ENCODE data around the gene RYR3. TPM values are rescaled to one million over a fixed set of nuclear protein-coding genes. Genes with fewer than 3 reads are reported as not detected.

RYR3 gene
- total and polyA plus RNA-seq, 9 donors: 11.9 to 48.1 (median 33.2) TPM

GRCh38 chr15:33518421-33518820, 207.7 kb downstream of the RYR3 start:
- WGBS (ENCODE audit: insufficient coverage): no CpG with 5 or more reads among the region's 8 CpGs
- no peak for DNase-seq
- H3K27me3 ChIP-seq (ENCODE audit: control insufficient read depth, insufficient read depth, low read length): no peaks in the 10 kb centered on the region
- no peak overlapping the region for H3K4me3 ChIP-seq (ENCODE audit: low read length)
- no peak overlapping the region for H3K27ac ChIP-seq (ENCODE audit: low read length)
- H3K9me3 ChIP-seq (replicated peaks; ENCODE audit: control insufficient read depth, low read depth, low read length): no peaks in the 10 kb centered on the region
- H3K4me1 ChIP-seq (ENCODE audit: control insufficient read depth, insufficient read depth, low read length): no peaks in the 10 kb centered on the region
- no peaks in the 10 kb centered on the region for H3K36me3 ChIP-seq (ENCODE audit: control insufficient read depth, insufficient read depth, low read length)

GRCh38 chr15:33524274-33524673, 213.5 kb downstream of the RYR3 start:
- no peak for DNase-seq
- no peak overlapping the region for H3K27ac ChIP-seq (ENCODE audit: low read length)
- H3K36me3 ChIP-seq (ENCODE audit: control insufficient read depth, insufficient read depth, low read length): no peaks in the 10 kb centered on the region
- peaks cover 3% of the 10 kb centered on the region for H3K4me1 ChIP-seq (ENCODE audit: control insufficient read depth, insufficient read depth, low read length)
- H3K27me3 ChIP-seq (ENCODE audit: control insufficient read depth, insufficient read depth, low read length): no peaks in the 10 kb centered on the region
- no peaks in the 10 kb centered on the region for H3K9me3 ChIP-seq (replicated peaks; ENCODE audit: control insufficient read depth, low read depth, low read length)
- WGBS (ENCODE audit: insufficient coverage): no CpG with 5 or more reads among the region's 3 CpGs
- no peak overlapping the region for H3K4me3 ChIP-seq (ENCODE audit: low read length)

- H3K27me3 ChIP-seq (ENCODE audit: control insufficient read depth, insufficient read depth, low read length): no peaks in the 10 kb centered on the region
- no peak overlapping the region for H3K4me3 ChIP-seq (ENCODE audit: low read length)
- no peaks in the 10 kb centered on the region for H3K9me3 ChIP-seq (replicated peaks; ENCODE audit: control insufficient read depth, low read depth, low read length)
- DNase-seq: peak; percentile 15
- no peaks in the 10 kb centered on the region for H3K36me3 ChIP-seq (ENCODE audit: control insufficient read depth, insufficient read depth, low read length)
- H3K27ac ChIP-seq (ENCODE audit: low read length): no peak overlapping the region
- no CpG with 5 or more reads among the region's 3 CpGs for WGBS (ENCODE audit: insufficient coverage)
- H3K4me1 ChIP-seq (ENCODE audit: control insufficient read depth, insufficient read depth, low read length): peaks cover 3% of the 10 kb centered on the region
These were observed 215.8 kb downstream of the RYR3 start for GRCh38 chr15:33526532-33526931.

DNA sequence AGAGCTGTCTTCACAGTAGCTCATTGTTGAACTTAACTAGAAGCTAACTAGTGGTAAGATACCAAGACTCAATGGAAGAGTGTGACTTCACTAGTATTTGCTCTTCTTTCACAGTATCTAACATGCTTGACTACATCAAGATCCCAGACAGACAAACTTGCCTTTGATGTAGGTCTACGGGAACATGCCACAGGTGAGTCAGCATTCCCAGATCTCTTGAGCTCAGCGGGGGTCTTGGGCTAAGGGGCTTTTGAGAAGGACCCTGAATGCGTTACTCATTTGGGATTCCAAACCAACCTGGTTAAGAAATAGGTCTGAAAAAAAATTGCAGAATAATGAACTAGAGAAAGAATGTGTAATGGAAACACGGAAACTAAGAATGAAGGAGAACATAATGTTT, 222.4 kb downstream of the RYR3 start:
- no CpG with 5 or more reads among the region's 4 CpGs for WGBS (ENCODE audit: insufficient coverage)
- H3K4me1 ChIP-seq (ENCODE audit: control insufficient read depth, insufficient read depth, low read length): no peaks in the 10 kb centered on the region
- H3K4me3 ChIP-seq (ENCODE audit: low read length): no peak overlapping the region
- H3K27me3 ChIP-seq (ENCODE audit: control insufficient read depth, insufficient read depth, low read length): no peaks in the 10 kb centered on the region
- H3K36me3 ChIP-seq (ENCODE audit: control insufficient read depth, insufficient read depth, low read length): no peaks in the 10 kb centered on the region
- no peak for DNase-seq
- no peaks in the 10 kb centered on the region for H3K9me3 ChIP-seq (replicated peaks; ENCODE audit: control insufficient read depth, low read depth, low read length)
- no peak overlapping the region for H3K27ac ChIP-seq (ENCODE audit: low read length)

DNA sequence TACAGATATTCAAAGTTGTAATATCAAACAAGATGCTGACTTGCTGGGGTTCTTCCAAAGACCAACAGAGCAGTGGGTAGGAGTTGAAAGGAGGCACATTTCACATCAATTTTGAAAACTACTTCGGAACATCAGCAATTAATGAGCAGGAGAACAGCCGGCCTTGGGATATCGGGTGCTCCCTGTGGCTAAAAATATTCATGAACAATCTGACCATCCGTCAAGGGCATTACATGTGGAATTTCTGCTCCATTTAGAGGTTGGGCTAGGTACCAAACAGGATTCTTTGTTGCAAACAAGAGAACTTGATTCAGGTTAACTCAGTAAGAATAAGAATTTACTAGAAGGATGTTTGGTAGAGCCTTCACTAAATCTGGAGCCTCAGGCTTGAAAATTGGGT, 223.9 kb downstream of the RYR3 start:
- Histone ChIP-seq H3K4me3 (ENCODE audit: low read length) (no peak overlapping the region), H3K4me1 (ENCODE audit: control insufficient read depth, insufficient read depth, low read length) (no peaks in the 10 kb centered on the region), H3K27me3 (ENCODE audit: control insufficient read depth, insufficient read depth, low read length) (no peaks in the 10 kb centered on the region), H3K36me3 (ENCODE audit: control insufficient read depth, insufficient read depth, low read length) (no peaks in the 10 kb centered on the region), H3K9me3 (replicated peaks; ENCODE audit: control insufficient read depth, low read depth, low read length) (no peaks in the 10 kb centered on the region), H3K27ac (ENCODE audit: low read length) (no peak overlapping the region)
- 72% methylated on average over 3 of the region's 4 CpGs for WGBS (ENCODE audit: insufficient coverage)
- no peak for DNase-seq

- no peaks in the 10 kb centered on the region for H3K9me3 ChIP-seq (replicated peaks; ENCODE audit: control insufficient read depth, low read depth, low read length)
- no peaks in the 10 kb centered on the region for H3K27me3 ChIP-seq (ENCODE audit: control insufficient read depth, insufficient read depth, low read length)
- no CpG with 5 or more reads among the region's 3 CpGs for WGBS (ENCODE audit: insufficient coverage)
- H3K36me3 ChIP-seq (ENCODE audit: control insufficient read depth, insufficient read depth, low read length): no peaks in the 10 kb centered on the region
- no peaks in the 10 kb centered on the region for H3K4me1 ChIP-seq (ENCODE audit: control insufficient read depth, insufficient read depth, low read length)
- no peak for DNase-seq
- no peak overlapping the region for H3K4me3 ChIP-seq (ENCODE audit: low read length)
- no peak overlapping the region for H3K27ac ChIP-seq (ENCODE audit: low read length)
These were observed 224.4 kb downstream of the RYR3 start for GRCh38 chr15:33535135-33535534.

GRCh38 chr15:33539825-33540573, 229.2 kb downstream of the RYR3 start:
- Histone ChIP-seq H3K36me3 (ENCODE audit: control insufficient read depth, insufficient read depth, low read length) (peaks cover 3% of the 10 kb centered on the region), H3K27ac (ENCODE audit: low read length) (no peak overlapping the region), H3K9me3 (replicated peaks; ENCODE audit: control insufficient read depth, low read depth, low read length) (no peaks in the 10 kb centered on the region), H3K27me3 (ENCODE audit: control insufficient read depth, insufficient read depth, low read length) (no peaks in the 10 kb centered on the region), H3K4me3 (ENCODE audit: low read length) (no peak overlapping the region), H3K4me1 (ENCODE audit: control insufficient read depth, insufficient read depth, low read length) (no peaks in the 10 kb centered on the region)
- DNase-seq: no peak
- WGBS (ENCODE audit: insufficient coverage): 52% methylated on average over 8 of the region's 10 CpGs

DNA sequence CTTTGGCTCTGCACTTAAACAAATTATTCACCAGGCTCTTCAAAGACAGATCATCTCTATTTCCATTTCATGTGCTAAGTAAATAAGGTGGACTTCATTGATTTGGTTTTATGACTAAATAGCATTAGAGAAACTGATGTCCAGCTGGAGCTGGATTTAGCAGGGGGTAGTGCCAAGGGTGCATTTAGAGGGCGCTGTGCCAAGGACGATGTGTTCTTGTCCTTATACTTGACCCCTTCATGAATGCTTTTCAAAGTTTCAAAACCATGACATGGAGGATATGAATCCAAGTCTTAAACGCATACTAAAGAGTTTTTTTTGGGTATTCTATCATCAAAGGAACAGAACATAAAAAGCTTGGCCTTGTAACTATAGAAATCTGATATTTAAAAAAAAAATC, 233.2 kb downstream of the RYR3 start:
- WGBS (ENCODE audit: insufficient coverage): no CpG with 5 or more reads among the region's 3 CpGs
- Histone ChIP-seq H3K9me3 (replicated peaks; ENCODE audit: control insufficient read depth, low read depth, low read length) (no peaks in the 10 kb centered on the region), H3K4me1 (ENCODE audit: control insufficient read depth, insufficient read depth, low read length) (no peaks in the 10 kb centered on the region), H3K4me3 (ENCODE audit: low read length) (no peak overlapping the region), H3K27ac (ENCODE audit: low read length) (no peak overlapping the region), H3K27me3 (ENCODE audit: control insufficient read depth, insufficient read depth, low read length) (no peaks in the 10 kb centered on the region), H3K36me3 (ENCODE audit: control insufficient read depth, insufficient read depth, low read length) (peaks cover 9% of the 10 kb centered on the region)
- no peak for DNase-seq

DNA sequence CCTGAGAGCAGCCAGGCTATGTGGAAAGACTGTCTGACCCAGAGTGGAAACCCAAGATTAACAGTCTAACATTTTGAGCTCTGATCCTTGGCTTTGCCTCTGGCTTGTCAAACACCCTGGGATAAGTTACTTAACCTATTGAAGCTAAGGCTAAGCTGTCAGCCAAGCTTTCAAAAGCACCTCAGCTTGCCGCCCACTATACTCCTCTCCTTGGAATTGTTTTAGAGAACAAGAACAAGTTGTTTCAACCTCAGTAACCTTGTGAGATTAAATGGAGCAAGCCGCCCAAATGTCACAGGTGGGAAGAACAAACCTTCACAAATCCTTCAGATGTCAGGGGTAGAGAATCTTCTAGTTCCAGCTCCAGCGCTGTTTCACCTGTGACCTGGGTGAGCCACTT, 235.1 kb downstream of the RYR3 start:
- WGBS (ENCODE audit: insufficient coverage): no CpG with 5 or more reads among the region's 3 CpGs
- H3K36me3 ChIP-seq (ENCODE audit: control insufficient read depth, insufficient read depth, low read length): peaks cover 11% of the 10 kb centered on the region

DNA sequence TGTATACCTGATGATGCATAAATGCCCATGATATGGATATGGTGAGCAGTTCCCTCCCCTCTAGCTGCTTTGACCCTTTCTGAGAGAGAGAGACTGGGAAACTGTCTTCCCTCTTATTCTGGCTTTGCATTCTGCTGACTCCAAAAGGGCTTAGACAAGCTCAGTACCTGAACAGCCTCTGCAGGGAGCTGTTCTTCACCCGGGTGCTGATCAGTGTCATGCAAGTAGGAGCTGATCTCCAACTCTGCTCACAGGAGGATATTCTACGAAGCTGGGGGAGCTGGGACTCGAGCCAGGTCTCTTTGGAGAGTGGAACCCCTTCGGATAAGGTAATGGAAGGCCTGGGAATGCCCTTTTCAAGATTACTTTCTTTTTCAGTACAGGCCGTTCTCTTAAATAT, 237.1 kb downstream of the RYR3 start:
- H3K27ac ChIP-seq (ENCODE audit: low read length): no peak overlapping the region
- DNase-seq: peak; percentile 66
- H3K27me3 ChIP-seq (ENCODE audit: control insufficient read depth, insufficient read depth, low read length): no peaks in the 10 kb centered on the region
- 0% methylated on average over 1 of the region's 5 CpGs for WGBS (ENCODE audit: insufficient coverage)
- H3K36me3 ChIP-seq (ENCODE audit: control insufficient read depth, insufficient read depth, low read length): peaks cover 15% of the 10 kb centered on the region
- H3K9me3 ChIP-seq (replicated peaks; ENCODE audit: control insufficient read depth, low read depth, low read length): no peaks in the 10 kb centered on the region
- no peak overlapping the region for H3K4me3 ChIP-seq (ENCODE audit: low read length)
- no peaks in the 10 kb centered on the region for H3K4me1 ChIP-seq (ENCODE audit: control insufficient read depth, insufficient read depth, low read length)

More for the DNA sequence above, 235.1 kb downstream of the RYR3 start:
- Histone ChIP-seq H3K4me3 (ENCODE audit: low read length) (no peak overlapping the region), H3K27ac (ENCODE audit: low read length) (no peak overlapping the region), H3K4me1 (ENCODE audit: control insufficient read depth, insufficient read depth, low read length) (no peaks in the 10 kb centered on the region), H3K27me3 (ENCODE audit: control insufficient read depth, insufficient read depth, low read length) (no peaks in the 10 kb centered on the region), H3K9me3 (replicated peaks; ENCODE audit: control insufficient read depth, low read depth, low read length) (no peaks in the 10 kb centered on the region)
- DNase-seq: no peak

- no peaks in the 10 kb centered on the region for H3K27me3 ChIP-seq (ENCODE audit: control insufficient read depth, insufficient read depth, low read length)
- no peak overlapping the region for H3K4me3 ChIP-seq (ENCODE audit: low read length)
- H3K9me3 ChIP-seq (replicated peaks; ENCODE audit: control insufficient read depth, low read depth, low read length): no peaks in the 10 kb centered on the region
- H3K4me1 ChIP-seq (ENCODE audit: control insufficient read depth, insufficient read depth, low read length): no peaks in the 10 kb centered on the region
- no peak for DNase-seq
- no peak overlapping the region for H3K27ac ChIP-seq (ENCODE audit: low read length)
- peaks cover 15% of the 10 kb centered on the region for H3K36me3 ChIP-seq (ENCODE audit: control insufficient read depth, insufficient read depth, low read length)
- 42% methylated on average over 5 of the region's 6 CpGs for WGBS (ENCODE audit: insufficient coverage)
These were observed 241.1 kb downstream of the RYR3 start for GRCh38 chr15:33551860-33552259.
